A673 (cell line): Measurements from ENCODE around the gene PCDHGA11.
"Not testable (repeated sequence)": the region's sequence is repeated elsewhere in the genome, so short reads cannot be mapped to it uniquely, and the experiment has no call there.

Source experiments
- CTCF ChIP-seq: fragments of 300-800, 200-600 bp; sonication (generic); conservative IDR thresholded peaks from 2 replicates; pipeline ENCODE4 v1.5.1; 2017; ENCODE audit warnings: low read depth, mild to moderate bottlenecking, antibody characterized with exemption, low read length, moderate library complexity, mixed read lengths
- EZH2 ChIP-seq: fragments of 200-600 bp; sonication (generic); IDR thresholded peaks from 2 replicates; pipeline ENCODE4 v1.6.1; 2017; ENCODE audit warnings: borderline replicate concordance, low read depth, mild to moderate bottlenecking, mixed read lengths, antibody characterized with exemption, low read length; ENCODE audit not compliant: poor library complexity, severe bottlenecking

- not testable (repeated sequence) for TF ChIP-seq CTCF, EZH2
These were observed 5.6 kb upstream of the PCDHGA11 start for GRCh38 chr5:141415275-141415618.
